Activated CD4-positive, alpha-beta T cell treated with anti-CD3 and anti-CD28 coated beads, Interleukin-2, amount 50 U/mL, for 16 hours (primary cell): Measurements from ENCODE around the gene CELSR1.
A peak's percentile ranks its signal among the peaks of the same experiment; 100 is the strongest.

Source experiments
- DNase-seq: peaks from one replicate; pipeline ENCODE4 v3.0.0-alpha.2; 2020

Gene CELSR1

GRCh38 chr22:46437671-46438440, 99.6 kb downstream of the CELSR1 start:
- DNase-seq: no peak

GRCh38 chr22:46436595-46437175, 100.7 kb downstream of the CELSR1 start:
- DNase-seq: no peak

- no peak for DNase-seq
These were observed 104.1 kb downstream of the CELSR1 start for GRCh38 chr22:46433318-46433717.

GRCh38 chr22:46432164-46433068, 105.0 kb downstream of the CELSR1 start:
- peak; percentile 37 for DNase-seq

GRCh38 chr22:46430961-46431838, 106.2 kb downstream of the CELSR1 start:
- no peak for DNase-seq

GRCh38 chr22:46429325-46429853, 108.0 kb downstream of the CELSR1 start:
- no peak for DNase-seq

- no peak for DNase-seq
These were observed 108.7 kb downstream of the CELSR1 start for GRCh38 chr22:46428602-46429324.

GRCh38 chr22:46428171-46428570, 109.2 kb downstream of the CELSR1 start:
- no peak for DNase-seq

GRCh38 chr22:46425016-46425415, 112.4 kb downstream of the CELSR1 start:
- DNase-seq: no peak

GRCh38 chr22:46424496-46424895, 112.9 kb downstream of the CELSR1 start:
- no peak for DNase-seq

- no peak for DNase-seq
These were observed 114.5 kb downstream of the CELSR1 start for GRCh38 chr22:46422896-46423295.

GRCh38 chr22:46421267-46421666, 116.2 kb downstream of the CELSR1 start:
- DNase-seq: no peak

GRCh38 chr22:46419754-46420571, 117.5 kb downstream of the CELSR1 start:
- no peak for DNase-seq

- DNase-seq: no peak
These were observed 118.6 kb downstream of the CELSR1 start for GRCh38 chr22:46418827-46419226.

- no peak for DNase-seq
These were observed 119.7 kb downstream of the CELSR1 start for GRCh38 chr22:46417769-46418168.

GRCh38 chr22:46416891-46417580, 120.4 kb downstream of the CELSR1 start:
- no peak for DNase-seq

- DNase-seq: no peak
These were observed 120.9 kb downstream of the CELSR1 start for GRCh38 chr22:46416520-46416871.

GRCh38 chr22:46415776-46416519, 121.5 kb downstream of the CELSR1 start:
- DNase-seq: no peak

- no peak for DNase-seq
These were observed 122.7 kb downstream of the CELSR1 start for GRCh38 chr22:46414704-46415103.
